HEK293T (cell line): ENCODE results near the gene CEMP1.

Source experiments
- ARNT ChIP-seq: fragments of 450-650 bp; IDR thresholded peaks from 2 replicates; pipeline ENCODE4 v1.6.1; 2017; ENCODE audit warnings: mild to moderate bottlenecking
- BHLHE40 ChIP-seq: fragments of 450-650 bp; IDR thresholded peaks from 2 replicates; pipeline ENCODE4 v1.6.1; 2016; ENCODE audit warnings: mild to moderate bottlenecking, moderate library complexity, borderline replicate concordance
- ELF4 ChIP-seq: fragments of 450-650 bp; IDR thresholded peaks from 2 replicates; pipeline ENCODE4 v1.6.1; 2017; ENCODE audit warnings: antibody characterized with exemption
- FOXA1 ChIP-seq: fragments of 450-650 bp; IDR thresholded peaks from 2 replicates; pipeline ENCODE4 v1.6.1; 2016; ENCODE audit warnings: mild to moderate bottlenecking
- FOXM1 ChIP-seq: fragments of 450-650 bp; IDR thresholded peaks from 2 replicates; pipeline ENCODE4 v1.6.1; 2017; ENCODE audit warnings: mild to moderate bottlenecking, borderline replicate concordance
- LEF1 ChIP-seq: fragments of 450-650 bp; IDR thresholded peaks from 2 replicates; pipeline ENCODE4 v1.6.1; 2017; ENCODE audit warnings: mild to moderate bottlenecking, borderline replicate concordance
- NFRKB ChIP-seq: fragments of 450-650 bp; IDR thresholded peaks from 2 replicates; pipeline ENCODE4 v1.6.1; 2016; ENCODE audit warnings: mild to moderate bottlenecking, moderate library complexity
- SP1 ChIP-seq: fragments of 450-650 bp; IDR thresholded peaks from 2 replicates; pipeline ENCODE4 v1.6.1; 2017
- SUZ12 ChIP-seq: fragments of 450-650 bp; IDR thresholded peaks from 2 replicates; pipeline ENCODE4 v1.6.1; 2016; ENCODE audit warnings: mild to moderate bottlenecking
- TARDBP ChIP-seq: fragments of 450-650 bp; IDR thresholded peaks from 2 replicates; pipeline ENCODE4 v1.6.1; 2016

- no peak for TF ChIP-seq FOXM1
- TF ChIP-seq LEF1: no peak
- TF ChIP-seq ELF4: no peak
- no peak for TF ChIP-seq FOXA1
- TF ChIP-seq SUZ12: no peak
- TF ChIP-seq SP1: no peak
- no peak for TF ChIP-seq BHLHE40
- TF ChIP-seq ARNT: no peak
- no peak for TF ChIP-seq NFRKB
- no peak for TF ChIP-seq TARDBP
These were observed 23.5 kb downstream of the CEMP1 start for GRCh38 chr16:2507665-2508064.
